Stimulated activated CD8-positive, alpha-beta memory T cell treated with anti-CD3 and anti-CD28 coated beads, Interleukin-15, amount 100 ng/mL, for 4 hours (primary cell): ENCODE measurements around the gene INTS6.

ENCODE experiments used
- DNase-seq, 2 donors: peaks; one replicate each; pipeline ENCODE4 v3.0.0-alpha.2; 2020; ENCODE audit warnings: low read depth in 2 of 2

INTS6 gene

GRCh38 chr13:51456510-51456909 is 3.7 kb upstream of the INTS6 start:
- no peak for DNase-seq

DNA sequence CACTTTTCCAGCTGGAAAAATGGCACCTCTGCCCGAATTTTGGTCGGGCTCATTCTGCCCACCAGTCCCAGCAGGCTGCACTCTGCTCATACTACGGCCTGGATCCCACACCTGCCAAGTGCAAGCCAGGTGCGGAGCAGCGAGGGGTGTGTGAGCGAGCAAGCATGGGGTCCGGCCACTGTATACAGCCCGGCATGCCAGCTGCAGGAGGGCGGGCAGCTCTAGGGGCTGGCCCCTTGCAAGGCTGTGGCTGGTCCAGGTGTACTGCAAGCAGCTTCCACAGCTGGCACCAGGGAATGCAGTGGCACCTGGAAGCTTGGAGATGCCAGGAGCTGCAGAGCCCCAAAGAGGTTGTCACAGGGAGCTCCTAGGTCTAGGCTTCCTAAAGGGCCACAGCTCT is 2.7 kb upstream of the INTS6 start:
- no peak for DNase-seq

- peak in 1 of 2 donors; percentile 30 for DNase-seq
Measured at GRCh38 chr13:51453959-51454703, 1.3 kb upstream of the INTS6 start.

- peak; percentile 58 to 70 for DNase-seq
Measured at GRCh38 chr13:51453207-51453958, 547 bp upstream of the INTS6 start.

DNA sequence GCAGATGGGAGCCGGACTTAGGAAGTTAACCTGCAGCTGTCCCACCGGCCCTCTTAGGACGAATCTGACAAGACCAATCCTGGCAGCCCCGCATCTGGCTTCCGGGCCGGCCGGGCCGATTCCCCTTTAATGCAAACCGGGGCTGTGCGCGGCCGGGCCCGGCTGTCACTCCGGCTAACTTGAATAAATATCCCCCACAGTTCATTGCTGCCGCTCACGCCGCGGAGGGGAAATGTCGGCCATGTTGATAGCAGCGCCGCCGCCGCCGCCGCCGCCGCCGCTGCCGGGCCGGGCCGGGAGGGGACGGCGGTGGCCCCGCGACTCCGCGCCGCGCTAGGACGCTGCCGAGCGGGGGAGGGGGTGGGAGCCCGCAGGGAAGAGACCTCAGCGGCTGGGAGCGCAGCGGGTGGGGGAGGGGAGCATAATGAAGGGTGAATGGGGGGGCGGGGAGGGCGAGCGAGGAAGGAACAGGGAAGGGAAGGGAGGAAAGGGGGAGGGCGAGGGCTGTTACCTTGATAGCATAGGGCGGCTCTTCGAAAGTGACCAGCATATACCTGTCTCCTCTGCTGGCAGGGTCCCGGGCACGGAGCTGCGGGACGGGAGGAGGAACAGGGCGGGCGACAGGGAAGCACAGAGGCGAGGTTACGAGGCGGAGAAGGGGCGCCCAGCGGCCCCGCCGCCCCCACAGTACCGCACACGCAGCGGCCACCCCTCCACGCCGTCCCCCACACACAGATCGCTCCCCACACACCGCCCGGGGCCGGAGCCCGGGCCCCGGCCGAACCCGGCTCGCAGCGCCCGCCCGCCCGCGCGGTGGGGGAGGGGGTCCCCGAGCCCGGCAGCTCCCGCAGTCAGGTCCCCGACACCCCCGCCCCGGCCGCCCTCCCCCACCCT is 1.1 kb downstream of the INTS6 start:
- DNase-seq = peak; percentile 54 to 58

GRCh38 chr13:51451134-51451466 is 1.7 kb downstream of the INTS6 start:
- no peak for DNase-seq

GRCh38 chr13:51449018-51449417 is 3.8 kb downstream of the INTS6 start:
- DNase-seq = no peak

DNA sequence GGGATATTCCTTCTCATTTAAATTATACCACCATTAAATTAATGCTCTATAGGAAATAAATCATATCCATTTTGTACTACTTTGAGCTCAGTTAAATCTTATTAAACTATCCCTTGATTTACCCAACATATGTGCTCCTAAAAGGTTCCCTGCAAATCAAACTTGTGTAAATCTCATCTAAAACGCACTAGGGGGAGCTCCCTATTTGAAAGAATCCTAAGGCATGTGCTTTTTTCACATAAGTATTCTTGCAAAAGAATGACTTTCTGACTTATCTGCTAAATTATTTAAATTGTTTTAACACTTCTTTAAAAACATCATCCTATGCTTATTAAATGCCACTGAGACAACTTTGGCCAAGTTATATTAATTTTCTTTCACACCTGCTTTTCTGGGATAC is 7.9 kb downstream of the INTS6 start:
- no peak for DNase-seq

DNA sequence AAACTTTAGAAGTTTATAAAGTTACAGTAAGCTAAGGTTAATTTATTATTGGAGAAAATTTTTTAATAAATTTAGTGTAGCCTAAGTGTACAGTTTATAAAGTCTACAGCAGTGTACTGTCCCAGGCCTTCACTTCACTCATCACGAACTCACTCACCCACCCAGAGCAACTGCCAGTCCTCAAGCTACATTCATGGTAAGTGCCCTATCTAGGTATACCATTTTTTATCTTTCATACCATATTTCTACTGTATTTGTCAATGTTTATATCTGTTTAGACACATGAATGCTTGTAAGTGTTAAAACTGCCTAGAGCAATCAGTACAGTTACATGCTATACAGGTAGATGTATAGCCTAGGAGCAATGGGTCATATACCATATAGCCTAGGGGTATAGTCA is 12.5 kb downstream of the INTS6 start:
- DNase-seq = no peak

GRCh38 chr13:51437550-51438127 is 15.2 kb downstream of the INTS6 start:
- no peak for DNase-seq

- DNase-seq = no peak
Measured at GRCh38 chr13:51435002-51435578, 17.7 kb downstream of the INTS6 start.

DNA sequence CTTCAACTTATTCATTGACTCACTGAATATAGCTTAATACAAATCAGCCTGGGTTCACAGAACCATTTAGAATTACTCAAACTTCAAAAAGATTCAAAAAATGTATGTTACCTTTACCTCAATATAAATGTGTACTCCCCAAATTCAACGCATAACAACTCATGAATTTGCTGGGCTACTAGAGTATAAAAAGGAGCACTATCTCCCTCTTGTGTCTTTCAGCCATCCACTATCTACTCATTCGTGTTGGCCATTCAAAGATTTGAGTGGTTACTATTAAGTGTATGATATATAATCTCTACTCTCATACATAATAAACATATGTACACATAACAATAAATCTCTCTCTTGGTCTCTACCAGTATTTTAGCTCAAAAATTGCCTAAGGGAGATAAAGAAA is 20.3 kb downstream of the INTS6 start:
- DNase-seq = no peak

DNA sequence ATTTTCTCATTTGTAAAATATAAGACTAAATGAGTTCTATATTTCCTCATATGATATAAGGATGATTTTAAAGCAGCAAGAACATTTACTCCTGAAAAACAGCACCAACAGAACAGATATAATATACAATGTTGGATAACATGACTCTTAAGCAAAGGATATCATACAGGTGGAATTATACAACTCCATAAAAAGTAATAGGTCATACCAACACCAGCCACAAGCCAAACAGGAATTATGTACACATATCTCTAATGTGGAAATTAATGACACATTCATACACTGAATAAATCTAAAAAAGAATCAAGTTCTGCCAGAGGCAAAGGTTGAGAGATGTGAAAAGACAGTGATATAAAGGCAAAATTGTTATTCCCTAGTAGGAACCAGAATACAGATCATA is 25.9 kb downstream of the INTS6 start:
- DNase-seq = no peak

DNA sequence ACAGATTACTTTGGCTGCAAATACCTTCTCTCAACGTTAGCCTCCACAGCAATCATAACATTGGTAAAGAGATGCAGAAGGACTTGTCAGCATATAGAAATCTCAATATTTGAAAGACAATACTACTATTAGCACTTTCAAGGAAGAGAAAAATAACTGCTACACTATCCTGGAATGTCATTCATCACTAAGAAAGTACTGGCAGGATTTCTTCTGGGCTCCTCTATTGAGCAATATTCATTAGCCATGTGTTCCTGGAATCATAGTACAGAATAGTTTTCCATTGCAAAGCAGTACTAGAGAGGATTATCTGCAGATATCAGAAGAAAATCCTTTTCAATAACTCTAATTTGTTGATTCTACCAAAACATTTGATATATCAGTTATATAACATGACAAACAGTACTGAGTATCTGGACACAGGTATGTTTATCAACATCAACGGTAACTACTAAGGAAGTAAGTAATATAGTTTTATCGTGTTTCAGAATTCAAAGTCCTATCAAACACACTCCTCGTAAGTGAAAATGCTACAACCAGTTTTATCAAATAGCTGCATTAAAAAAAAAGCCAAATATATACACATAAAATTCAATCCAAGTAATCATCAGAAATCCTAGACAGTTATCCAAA is 27.3 kb downstream of the INTS6 start:
- no peak for DNase-seq

DNA sequence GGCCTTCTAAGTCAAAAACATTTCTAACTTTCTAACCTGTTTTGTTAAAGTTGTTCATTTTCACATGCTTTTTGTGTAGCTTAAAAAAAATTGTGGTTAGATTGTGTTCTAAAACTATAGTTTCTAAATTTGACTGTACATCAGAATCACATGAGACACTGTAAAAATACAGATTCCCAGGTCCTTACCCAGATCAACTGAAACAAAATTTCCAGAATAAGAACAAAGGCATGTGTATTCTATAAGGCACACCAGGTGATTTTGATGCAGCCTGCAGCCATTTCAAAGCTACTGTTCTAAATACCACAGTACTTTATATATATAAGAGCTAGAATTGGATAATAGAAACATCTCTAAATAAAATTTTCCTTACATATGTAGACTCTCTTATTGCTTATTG is 29.1 kb downstream of the INTS6 start:
- no peak for DNase-seq

- DNase-seq = no peak
Measured at GRCh38 chr13:51422484-51422883, 30.4 kb downstream of the INTS6 start.

- no peak for DNase-seq
Measured at GRCh38 chr13:51420681-51421490, 31.9 kb downstream of the INTS6 start.

GRCh38 chr13:51419001-51419636 is 33.7 kb downstream of the INTS6 start:
- no peak for DNase-seq

DNA sequence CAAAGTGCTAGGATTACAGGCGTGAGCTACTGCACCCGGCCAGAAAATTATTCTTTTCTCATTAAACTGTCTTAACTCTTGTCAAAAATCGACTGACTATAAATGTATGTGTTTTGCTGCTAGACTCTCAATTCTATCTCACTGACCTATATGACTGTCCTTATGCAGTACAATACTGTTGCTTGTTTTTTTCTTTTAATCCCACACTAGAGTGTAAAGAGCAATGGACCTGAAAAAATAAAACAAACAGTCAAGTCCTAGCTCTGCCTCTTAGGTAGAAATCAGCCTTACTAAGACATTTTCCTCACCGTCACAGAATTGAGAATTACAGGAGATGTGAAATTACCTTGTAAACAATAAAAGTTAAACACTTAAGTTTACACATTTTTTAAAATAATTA is 35.1 kb downstream of the INTS6 start:
- no peak for DNase-seq

DNA sequence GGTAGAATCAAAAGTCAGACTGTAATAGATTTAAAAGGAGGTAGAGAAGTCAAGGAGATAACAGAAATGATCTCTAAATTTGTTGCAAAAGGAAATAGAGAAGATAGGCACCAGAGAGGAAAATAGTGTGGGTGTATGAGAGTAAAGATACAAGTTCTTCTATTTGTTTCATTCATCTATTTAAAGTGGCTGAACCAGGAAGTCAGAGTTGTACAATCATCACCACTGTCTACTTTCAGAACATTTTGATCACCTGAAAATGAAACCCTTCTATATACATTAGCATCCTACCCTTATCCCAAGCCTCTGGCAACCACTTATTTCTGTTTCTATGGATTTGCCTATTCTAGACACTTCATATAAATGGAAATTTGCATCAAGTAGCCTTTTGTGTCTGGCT is 36.7 kb downstream of the INTS6 start:
- no peak for DNase-seq
